Suprapubic skin (tissue), 3 donors: ENCODE measurements around the gene AKAP13.

Experiments
- CTCF ChIP-seq, 2 donors: fragments of 200-600 bp in 1 of 2; fragments of 450-650 bp in 1 of 2; sonication (generic) in 1 of 2; IDR thresholded peaks; one replicate each; pipeline ENCODE4 v1.5.1; 2016 to 2019; ENCODE audit warnings: antibody characterized with exemption in 2 of 2, mild to moderate bottlenecking in 1 of 2, moderate library complexity in 1 of 2
- POLR2AphosphoS5 ChIP-seq, 3 donors: sonication (generic); formaldehyde crosslinking; IDR thresholded peaks; one replicate each; pipeline ENCODE4 v1.6.1; 2017; ENCODE audit warnings: antibody characterized with exemption in 3 of 3

- no peak for TF ChIP-seq CTCF (IDR thresholded peaks at IDR 0.05)
- TF ChIP-seq POLR2AphosphoS5 (IDR thresholded peaks at IDR 0.05), result no peak
Observed at GRCh38 chr15:85763157-85763556, 382.8 kb downstream of the AKAP13 start.
